Mesendoderm (in vitro differentiated cells): Measurements from ENCODE around the gene OR2T12.
"Not testable (repeated sequence)": the region's sequence is repeated elsewhere in the genome, so short reads cannot be mapped to it uniquely, and the experiment has no call there.

ENCODE experiments used
- DNase-seq: peaks from one replicate; pipeline ENCODE4 v3.0.0; 2013
- H2AK5ac ChIP-seq: 2 replicates; pipeline ENCODE4 v1.6.1; 2013; ENCODE audit warnings: low read length, inconsistent platforms
- H2BK120ac ChIP-seq: 2 replicates; pipeline ENCODE4 v1.6.1; 2013; ENCODE audit warnings: low read depth, mild to moderate bottlenecking, low read length, moderate library complexity, mixed read lengths
- H2BK15ac ChIP-seq: replicated peaks from 2 replicates; pipeline ENCODE4 v1.6.1; 2013; ENCODE audit warnings: low read depth, mild to moderate bottlenecking, moderate library complexity
- H2BK5ac ChIP-seq: 2 replicates; pipeline ENCODE4 v1.6.1; 2013; ENCODE audit warnings: low read length, inconsistent platforms
- H3K18ac ChIP-seq: 2 replicates; pipeline ENCODE4 v1.6.1; 2013; ENCODE audit warnings: mild to moderate bottlenecking, low read length, mixed read lengths
- H3K23ac ChIP-seq: one replicate; pipeline ENCODE4 v1.6.1; 2013; ENCODE audit warnings: low read length
- H3K27ac ChIP-seq: 2 replicates; pipeline ENCODE4 v1.5.1; 2013; ENCODE audit warnings: low read depth, mild to moderate bottlenecking, inconsistent platforms, low read length, moderate library complexity
- H3K27me3 ChIP-seq: 2 replicates; pipeline ENCODE4 v1.6.1; 2013; ENCODE audit warnings: low read length, control low read depth, mild to moderate bottlenecking, inconsistent platforms; ENCODE audit not compliant: insufficient read depth, poor library complexity
- H3K36me3 ChIP-seq: 2 replicates; pipeline ENCODE4 v1.6.1; 2013; ENCODE audit warnings: low read length, inconsistent platforms; ENCODE audit not compliant: control insufficient read depth, insufficient read depth
- H3K4ac ChIP-seq: one replicate; pipeline ENCODE4 v1.6.1; 2013; ENCODE audit warnings: low read depth, mild to moderate bottlenecking, low read length, moderate library complexity
- H3K4me1 ChIP-seq: 2 replicates; pipeline ENCODE4 v1.6.1; 2013; ENCODE audit warnings: low read depth, low read length, inconsistent platforms; ENCODE audit not compliant: control insufficient read depth
- H3K4me2 ChIP-seq: 2 replicates; pipeline ENCODE4 v1.6.1; 2013; ENCODE audit warnings: low read length
- H3K4me3 ChIP-seq: 2 replicates; pipeline ENCODE4 v1.5.1; 2013; ENCODE audit warnings: mild to moderate bottlenecking, low read length
- H3K56ac ChIP-seq: one replicate; pipeline ENCODE4 v1.6.1; 2013; ENCODE audit warnings: low read length
- H3K79me1 ChIP-seq: 2 replicates; pipeline ENCODE4 v1.6.1; 2013; ENCODE audit warnings: low read length, inconsistent platforms
- H3K79me2 ChIP-seq: 2 replicates; pipeline ENCODE4 v1.6.1; 2013; ENCODE audit warnings: mild to moderate bottlenecking, low read length; ENCODE audit not compliant: control insufficient read depth, insufficient read depth
- H3K9ac ChIP-seq: 2 replicates; pipeline ENCODE4 v1.6.1; 2013; ENCODE audit warnings: low read length, inconsistent platforms
- H4K5ac ChIP-seq: one replicate; pipeline ENCODE4 v1.6.1; 2013; ENCODE audit warnings: low read length
- H4K8ac ChIP-seq: one replicate; pipeline ENCODE4 v1.6.1; 2013; ENCODE audit warnings: low read depth, mild to moderate bottlenecking, control low read depth, low read length, moderate library complexity
- WGBS: extraction: QIAGEN DNeasy Blood & Tissue Kit; methylation state at CpG from one replicate; pipeline ENCODE4 v1.1.7; 2013; ENCODE audit warnings: low lambda C conversion rate, missing lambda C conversion rate; ENCODE audit not compliant: insufficient coverage; ENCODE audit errors: extremely low coverage; 5-methylcytosine and 5-hydroxymethylcytosine counted together

Gene OR2T12

GRCh38 chr1:248259309-248259708, 43.9 kb downstream of the OR2T12 start:
- not testable (repeated sequence) for H2BK5ac ChIP-seq, H3K18ac ChIP-seq, H3K4me1 ChIP-seq, H3K27me3 ChIP-seq, H3K27ac ChIP-seq, DNase-seq, H3K4ac ChIP-seq, H4K8ac ChIP-seq, H3K4me3 ChIP-seq, H2BK15ac ChIP-seq, H4K5ac ChIP-seq, H3K36me3 ChIP-seq, H3K4me2 ChIP-seq, H3K23ac ChIP-seq, H3K56ac ChIP-seq, H2AK5ac ChIP-seq, H3K9ac ChIP-seq, H3K79me1 ChIP-seq, H3K79me2 ChIP-seq, H2BK120ac ChIP-seq
- WGBS = no CpG with 5 or more reads among the region's 1 CpG

GRCh38 chr1:248243204-248243603, 60.0 kb downstream of the OR2T12 start:
- H4K5ac ChIP-seq = no peak overlapping the region
- no CpG with 5 or more reads among the region's 14 CpGs for WGBS
- no peaks in the 10 kb centered on the region for H3K27me3 ChIP-seq
- no peak overlapping the region for H3K18ac ChIP-seq
- H2BK120ac ChIP-seq = no peak overlapping the region
- H3K4ac ChIP-seq = no peak overlapping the region
- no peak overlapping the region for H3K9ac ChIP-seq
- H4K8ac ChIP-seq = no peak overlapping the region
- H3K79me1 ChIP-seq = no peaks in the 10 kb centered on the region
- H2BK15ac ChIP-seq = no peak overlapping the region
- no peak overlapping the region for H3K23ac ChIP-seq
- H3K4me3 ChIP-seq = no peak overlapping the region
- peak; percentile 30 for DNase-seq
- H3K56ac ChIP-seq = no peak overlapping the region
- no peaks in the 10 kb centered on the region for H3K79me2 ChIP-seq
- H3K4me1 ChIP-seq = no peaks in the 10 kb centered on the region
- no peak overlapping the region for H2BK5ac ChIP-seq
- no peaks in the 10 kb centered on the region for H3K36me3 ChIP-seq
- H2AK5ac ChIP-seq = no peak overlapping the region
- H3K27ac ChIP-seq = no peak overlapping the region
- H3K4me2 ChIP-seq = no peak overlapping the region
